Thyroid gland (tissue), 4 donors: ENCODE data around the gene DNAJA3. TPM values are rescaled to one million over a fixed set of nuclear protein-coding genes. Genes with fewer than 3 reads are reported as not detected.

ENCODE experiments used
- DNase-seq, 2 donors: peaks; one replicate each; pipeline ENCODE4 v3.0.0-alpha.2; 2019
- H3K27ac ChIP-seq, 3 donors: fragments of 200-600 bp; sonication (generic); 1 replicate in 2 of 3; 2 replicates in 1 of 3; pipeline ENCODE4 v1.5.1; 2016 to 2019; ENCODE audit warnings: mild to moderate bottlenecking in 1 of 3, moderate library complexity in 1 of 3
- H3K27me3 ChIP-seq: fragments of 200-600 bp; sonication (generic); one replicate; pipeline ENCODE4 v1.5.1; 2019
- H3K36me3 ChIP-seq, 2 donors: fragments of 200-600 bp; sonication (generic); one replicate each; pipeline ENCODE4 v1.5.1; 2016 to 2019
- H3K4me1 ChIP-seq, 2 donors: fragments of 200-600 bp; sonication (generic); one replicate each; pipeline ENCODE4 v1.5.1; 2017 to 2019
- H3K4me3 ChIP-seq, 3 donors: fragments of 200-600 bp; sonication (generic); replicated peaks in 1 of 3; 1 replicate in 2 of 3; 2 replicates in 1 of 3; pipeline ENCODE4 v1.5.1; 2016; ENCODE audit warnings: mild to moderate bottlenecking in 1 of 3
- H3K9me3 ChIP-seq: fragments of 200-600 bp; sonication (generic); one replicate; pipeline ENCODE4 v1.5.1; 2017
- POLR2A ChIP-seq, 2 donors: fragments of 450-650 bp; IDR thresholded peaks; one replicate each; pipeline ENCODE4 v1.6.1; 2017; ENCODE audit warnings: antibody characterized with exemption in 2 of 2, mild to moderate bottlenecking in 2 of 2, moderate library complexity in 1 of 2
- WGBS, 2 donors: methylation state at CpG; one replicate each; pipeline ENCODE4 v1.1.5; 2017; 5-methylcytosine and 5-hydroxymethylcytosine counted together
- intact Hi-C: fragments of 100-400 bp; cut with DNase I; formaldehyde crosslinking; loops from one replicate; pipeline ENCODE4 v1.15.1; 2023
- total RNA-seq, 4 donors: library from RNA; depleted of rRNA; stranded (reverse); fragments of >200 nt; gene quantifications; one replicate each; pipeline ENCODE4 v1.2.3, GENCODE V29; 2016
- TF ChIP-seq, protein P1 (sequence below), 6 experiments: fragments of 200-600 bp in 3 of 6; fragments of 450-650 bp in 3 of 6; sonication (generic) in 3 of 6; IDR thresholded peaks; one replicate each; pipeline ENCODE4 v1.5.1; 2016 to 2019; ENCODE audit warnings: antibody characterized with exemption in 6 of 6, mild to moderate bottlenecking in 2 of 6, inconsistent platforms in 1 of 6, moderate library complexity in 1 of 6

Gene DNAJA3
- total RNA-seq, 4 donors from 2014 or later, result 41.0 to 61.0 (median 51.0) TPM

DNA sequence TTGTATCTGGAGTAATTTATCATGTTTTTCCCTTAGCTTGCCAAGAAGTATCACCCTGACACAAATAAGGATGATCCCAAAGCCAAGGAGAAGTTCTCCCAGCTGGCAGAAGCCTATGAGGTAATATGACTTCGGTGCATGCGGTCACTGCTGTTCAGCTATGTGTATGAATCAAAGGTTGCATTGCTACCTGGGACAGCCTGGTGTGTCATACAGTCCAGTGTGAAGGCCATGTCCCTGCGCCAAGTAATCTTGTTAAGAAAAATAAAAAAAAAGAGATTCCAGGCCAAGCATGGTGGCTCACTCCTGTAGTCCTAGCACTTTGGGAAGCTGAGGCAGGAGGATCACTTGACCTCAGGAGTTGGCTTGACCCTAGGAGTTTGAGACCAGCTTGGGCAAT lies 11.7 kb downstream of the DNAJA3 start:
- intact Hi-C loops, result no loop called here
- H3K27ac ChIP-seq, result no peak overlapping the region
- no peaks in the 10 kb centered on the region for H3K4me1 ChIP-seq
- 97% methylated on average over 3 of the region's 3 CpGs for WGBS, 2 donors
- peaks cover 42 to 52% of the 10 kb centered on the region in 2 donors for H3K36me3 ChIP-seq
- no peaks in the 10 kb centered on the region for H3K9me3 ChIP-seq
- no peak overlapping the region for H3K4me3 ChIP-seq
- DNase-seq, result no peak
- TF ChIP-seq, protein P1, sequence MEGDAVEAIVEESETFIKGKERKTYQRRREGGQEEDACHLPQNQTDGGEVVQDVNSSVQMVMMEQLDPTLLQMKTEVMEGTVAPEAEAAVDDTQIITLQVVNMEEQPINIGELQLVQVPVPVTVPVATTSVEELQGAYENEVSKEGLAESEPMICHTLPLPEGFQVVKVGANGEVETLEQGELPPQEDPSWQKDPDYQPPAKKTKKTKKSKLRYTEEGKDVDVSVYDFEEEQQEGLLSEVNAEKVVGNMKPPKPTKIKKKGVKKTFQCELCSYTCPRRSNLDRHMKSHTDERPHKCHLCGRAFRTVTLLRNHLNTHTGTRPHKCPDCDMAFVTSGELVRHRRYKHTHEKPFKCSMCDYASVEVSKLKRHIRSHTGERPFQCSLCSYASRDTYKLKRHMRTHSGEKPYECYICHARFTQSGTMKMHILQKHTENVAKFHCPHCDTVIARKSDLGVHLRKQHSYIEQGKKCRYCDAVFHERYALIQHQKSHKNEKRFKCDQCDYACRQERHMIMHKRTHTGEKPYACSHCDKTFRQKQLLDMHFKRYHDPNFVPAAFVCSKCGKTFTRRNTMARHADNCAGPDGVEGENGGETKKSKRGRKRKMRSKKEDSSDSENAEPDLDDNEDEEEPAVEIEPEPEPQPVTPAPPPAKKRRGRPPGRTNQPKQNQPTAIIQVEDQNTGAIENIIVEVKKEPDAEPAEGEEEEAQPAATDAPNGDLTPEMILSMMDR (IDR thresholded peaks at IDR 0.05), result no peak
- no peak for TF ChIP-seq POLR2A (IDR thresholded peaks at IDR 0.05)
- no peaks in the 10 kb centered on the region for H3K27me3 ChIP-seq

DNA sequence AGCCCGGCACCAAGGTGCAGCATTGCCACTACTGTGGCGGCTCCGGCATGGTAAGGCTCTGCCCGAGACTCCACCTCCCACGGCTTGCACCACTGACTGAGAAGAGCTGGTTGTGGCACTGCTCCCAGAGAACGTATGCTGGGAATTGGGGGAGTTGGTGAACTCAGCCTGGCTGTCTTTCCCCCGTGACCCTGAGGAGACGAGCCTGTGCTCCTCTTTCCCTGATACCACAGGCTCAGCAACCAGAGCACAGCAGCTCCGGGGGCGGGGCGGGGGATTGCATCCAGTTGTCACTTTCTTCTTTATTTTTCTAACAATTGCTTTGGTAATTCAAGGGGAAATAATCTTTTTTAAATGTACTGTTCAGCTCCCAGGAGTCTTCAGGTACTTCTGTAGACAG lies 16.7 kb downstream of the DNAJA3 start:
- TF ChIP-seq, protein P1 (IDR thresholded peaks at IDR 0.05), result no peak
- TF ChIP-seq POLR2A (IDR thresholded peaks at IDR 0.05), result no peak
- Histone ChIP-seq H3K27ac (no peak overlapping the region), H3K4me1 (no peaks in the 10 kb centered on the region), H3K36me3 (peaks cover 71 to 87% of the 10 kb centered on the region in 2 donors), H3K4me3 (no peak overlapping the region), H3K9me3 (no peaks in the 10 kb centered on the region), H3K27me3 (no peaks in the 10 kb centered on the region)
- intact Hi-C loops, result no loop called here
- WGBS, 2 donors, result 88 to 92% methylated on average over 11 of the region's 11 CpGs
- DNase-seq, result no peak

DNA sequence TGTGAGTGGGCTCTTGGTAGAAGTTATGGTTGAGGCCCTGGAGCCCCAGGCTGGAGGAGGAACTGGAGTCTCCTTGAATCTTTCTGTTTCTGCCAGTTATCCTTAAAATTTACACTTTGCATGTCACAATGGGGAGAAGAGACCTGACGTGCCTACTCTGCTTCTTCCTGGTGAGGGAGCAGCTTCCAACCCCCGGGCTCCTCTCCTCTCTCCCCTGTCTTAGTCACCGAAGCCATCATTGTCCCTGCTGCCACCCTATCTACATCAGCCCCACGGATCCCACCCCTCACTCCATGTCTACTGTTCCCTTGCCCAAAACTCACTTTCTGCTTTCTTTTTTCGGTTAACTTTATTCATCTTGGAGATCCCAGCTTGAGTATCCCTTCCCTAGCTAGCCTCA lies 17.6 kb downstream of the DNAJA3 start:
- Histone ChIP-seq H3K4me3 (no peak overlapping the region), H3K9me3 (no peaks in the 10 kb centered on the region), H3K27me3 (no peaks in the 10 kb centered on the region), H3K27ac (no peak overlapping the region), H3K36me3 (peaks cover 66 to 82% of the 10 kb centered on the region in 2 donors), H3K4me1 (no peaks in the 10 kb centered on the region)
- no peak for TF ChIP-seq POLR2A (IDR thresholded peaks at IDR 0.05)
- TF ChIP-seq, protein P1 (IDR thresholded peaks at IDR 0.05), result no peak
- DNase-seq, result no peak
- intact Hi-C loops, result no loop called here
- 71 to 75% methylated on average over 5 of the region's 5 CpGs for WGBS, 2 donors

DNA sequence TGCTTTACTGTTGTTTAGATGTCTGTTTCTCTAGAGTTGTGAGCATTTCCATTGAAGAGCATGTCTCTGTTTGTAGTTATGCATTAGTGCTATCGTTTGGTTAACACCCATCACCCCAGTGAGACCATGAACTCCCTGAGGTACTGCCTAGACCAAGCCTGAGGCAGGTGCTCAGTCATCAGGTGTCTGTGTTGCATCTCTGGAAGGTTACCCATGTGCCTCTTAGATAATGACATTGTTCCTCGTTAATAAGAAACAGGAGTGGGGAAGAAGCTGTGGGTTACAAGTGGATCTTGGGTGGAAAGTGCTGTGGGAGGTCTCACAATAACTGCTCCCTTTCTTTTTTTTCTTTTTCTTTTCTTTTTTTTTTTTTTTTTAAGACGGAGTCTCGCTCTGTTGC lies 18.3 kb downstream of the DNAJA3 start:
- H3K27me3 ChIP-seq, result no peaks in the 10 kb centered on the region
- H3K36me3 ChIP-seq, result peaks cover 71 to 89% of the 10 kb centered on the region in 2 donors
- WGBS, 2 donors, result 96 to 98% methylated on average over 4 of the region's 4 CpGs
- H3K27ac ChIP-seq, result no peak overlapping the region
- TF ChIP-seq, protein P1 (IDR thresholded peaks at IDR 0.05), result no peak
- no peak for TF ChIP-seq POLR2A (IDR thresholded peaks at IDR 0.05)
- no peaks in the 10 kb centered on the region for H3K9me3 ChIP-seq
- no peak overlapping the region for H3K4me3 ChIP-seq
- no peaks in the 10 kb centered on the region for H3K4me1 ChIP-seq
- intact Hi-C loops, result no loop called here
- DNase-seq, result no peak

DNA sequence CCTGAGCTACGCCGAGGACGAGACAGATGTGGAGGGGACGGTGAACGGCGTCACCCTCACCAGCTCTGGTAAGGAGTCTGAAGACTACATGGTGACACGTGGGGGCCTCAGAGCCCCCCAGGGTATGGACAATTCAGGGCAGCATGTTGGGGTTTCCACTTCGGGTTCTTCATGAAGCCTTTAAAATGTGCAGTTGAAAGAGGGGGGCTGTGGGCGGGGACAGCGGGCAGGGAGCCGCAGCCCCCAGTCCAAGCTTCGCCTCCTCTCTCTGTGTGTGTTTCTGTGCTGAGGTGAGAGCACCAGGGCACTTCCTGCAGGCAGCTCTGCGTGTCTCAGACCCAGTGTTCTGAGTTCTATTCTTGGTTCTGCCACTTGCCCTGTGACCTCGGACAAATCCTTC lies 24.8 kb downstream of the DNAJA3 start:
- Histone ChIP-seq H3K4me3 (no peak overlapping the region), H3K27ac (no peak overlapping the region), H3K27me3 (no peaks in the 10 kb centered on the region), H3K36me3 (peaks cover 60 to 64% of the 10 kb centered on the region in 2 donors), H3K4me1 (no peaks in the 10 kb centered on the region), H3K9me3 (no peaks in the 10 kb centered on the region)
- WGBS, 2 donors, result 96% methylated on average over 8 to 14 of the region's 14 CpGs
- DNase-seq, result no peak
- intact Hi-C loops, result no loop called here
- TF ChIP-seq POLR2A (IDR thresholded peaks at IDR 0.05), result no peak
- TF ChIP-seq, protein P1 (IDR thresholded peaks at IDR 0.05), result no peak
